Osteoblast (primary cell): ENCODE measurements around the gene MYOZ3. TPM values are rescaled to one million over a fixed set of nuclear protein-coding genes. Genes with fewer than 3 reads are reported as not detected.
A peak's percentile ranks its signal among the peaks of the same experiment; 100 is the strongest.

Experiments
- DNase-seq: peaks from one replicate; pipeline ENCODE4 v3.0.0; 2011; ENCODE audit warnings: low spot score, mixed read lengths; ENCODE audit not compliant: insufficient read length; ENCODE audit errors: missing footprints
- H2AFZ ChIP-seq: 2 replicates; pipeline ENCODE4 v1.6.0; 2011; ENCODE audit warnings: mild to moderate bottlenecking, low read length
- H3K27ac ChIP-seq: 2 replicates; pipeline ENCODE4 v1.5.1; 2011; ENCODE audit warnings: mild to moderate bottlenecking, low read depth, low read length, moderate library complexity
- H3K27me3 ChIP-seq: 2 replicates; pipeline ENCODE4 v1.6.0; 2012; ENCODE audit warnings: mild to moderate bottlenecking, control low read depth, inconsistent platforms, low read length, moderate library complexity; ENCODE audit not compliant: insufficient read depth
- H3K36me3 ChIP-seq: 2 replicates; pipeline ENCODE4 v1.5.1; 2011; ENCODE audit warnings: mild to moderate bottlenecking, low read length, control low read depth, moderate library complexity; ENCODE audit not compliant: insufficient read depth
- H3K4me1 ChIP-seq: 2 replicates; pipeline ENCODE4 v1.5.1; 2011; ENCODE audit warnings: mild to moderate bottlenecking, low read length, control low read depth, moderate library complexity; ENCODE audit not compliant: insufficient read depth
- H3K4me2 ChIP-seq: 2 replicates; pipeline ENCODE4 v1.6.0; 2011; ENCODE audit warnings: mild to moderate bottlenecking, low read length; ENCODE audit not compliant: insufficient read depth
- H3K4me3 ChIP-seq: fragments of 200-600 bp; sonication (generic); 3 replicates; pipeline ENCODE4 v1.5.1; 2012; ENCODE audit warnings: mild to moderate bottlenecking, low read length, inconsistent platforms; ENCODE audit not compliant: insufficient read depth
- H3K79me2 ChIP-seq: 2 replicates; pipeline ENCODE4 v1.6.0; 2012; ENCODE audit warnings: mild to moderate bottlenecking, low read length, control low read depth, inconsistent platforms; ENCODE audit not compliant: insufficient read depth
- H3K9me3 ChIP-seq: 2 replicates; pipeline ENCODE4 v1.5.1; 2011; ENCODE audit warnings: low read depth, low read length, control low read depth
- H4K20me1 ChIP-seq: 2 replicates; pipeline ENCODE4 v1.6.0; 2012; ENCODE audit warnings: mild to moderate bottlenecking, low read length, control low read depth; ENCODE audit not compliant: insufficient read depth
- CTCF ChIP-seq: IDR thresholded peaks from 2 replicates; pipeline ENCODE4 v1.5.1; 2011; ENCODE audit warnings: mild to moderate bottlenecking, low read depth, low read length, moderate library complexity; ENCODE audit errors: extremely low read depth
- total RNA-seq: library from RNA; depleted of rRNA; stranded (reverse); fragments of >200 nt; gene quantifications from 2 replicates; pipeline ENCODE4 v1.2.3, GENCODE V29; 2012

MYOZ3 gene
- total RNA-seq, 1 donor = under 0.01 TPM

DNA sequence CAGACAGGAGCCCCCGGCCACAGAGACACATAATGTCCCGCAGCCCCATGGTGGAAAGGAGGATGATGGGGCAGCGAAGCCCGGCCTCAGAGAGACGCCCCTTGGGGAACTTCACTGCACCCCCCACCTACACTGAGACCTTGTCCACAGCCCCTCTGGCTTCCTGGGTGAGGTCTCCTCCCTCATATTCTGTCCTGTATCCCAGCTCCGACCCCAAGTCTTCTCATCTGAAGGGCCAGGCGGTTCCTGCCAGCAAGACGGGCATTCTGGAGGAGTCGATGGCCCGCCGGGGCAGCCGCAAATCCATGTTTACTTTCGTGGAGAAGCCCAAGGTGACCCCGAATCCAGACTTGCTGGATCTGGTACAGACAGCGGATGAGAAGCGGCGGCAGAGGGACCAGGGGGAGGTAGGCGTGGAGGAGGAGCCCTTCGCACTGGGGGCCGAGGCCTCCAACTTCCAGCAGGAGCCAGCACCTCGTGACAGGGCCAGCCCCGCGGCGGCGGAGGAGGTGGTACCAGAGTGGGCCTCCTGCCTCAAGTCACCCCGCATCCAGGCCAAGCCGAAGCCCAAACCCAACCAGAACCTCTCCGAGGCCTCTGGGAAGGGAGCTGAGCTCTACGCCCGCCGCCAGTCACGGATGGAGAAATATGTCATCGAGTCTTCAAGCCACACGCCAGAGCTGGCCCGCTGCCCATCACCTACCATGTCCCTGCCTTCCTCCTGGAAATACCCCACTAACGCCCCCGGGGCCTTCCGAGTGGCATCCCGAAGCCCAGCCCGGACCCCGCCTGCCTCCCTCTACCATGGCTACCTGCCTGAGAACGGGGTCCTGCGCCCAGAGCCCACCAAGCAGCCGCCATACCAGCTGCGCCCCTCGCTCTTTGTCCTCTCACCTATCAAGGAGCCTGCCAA is 11.7 kb upstream of the MYOZ3 start:
- peaks cover 5% of the 10 kb centered on the region for H3K79me2 ChIP-seq
- H3K27ac ChIP-seq = no peak overlapping the region

DNA sequence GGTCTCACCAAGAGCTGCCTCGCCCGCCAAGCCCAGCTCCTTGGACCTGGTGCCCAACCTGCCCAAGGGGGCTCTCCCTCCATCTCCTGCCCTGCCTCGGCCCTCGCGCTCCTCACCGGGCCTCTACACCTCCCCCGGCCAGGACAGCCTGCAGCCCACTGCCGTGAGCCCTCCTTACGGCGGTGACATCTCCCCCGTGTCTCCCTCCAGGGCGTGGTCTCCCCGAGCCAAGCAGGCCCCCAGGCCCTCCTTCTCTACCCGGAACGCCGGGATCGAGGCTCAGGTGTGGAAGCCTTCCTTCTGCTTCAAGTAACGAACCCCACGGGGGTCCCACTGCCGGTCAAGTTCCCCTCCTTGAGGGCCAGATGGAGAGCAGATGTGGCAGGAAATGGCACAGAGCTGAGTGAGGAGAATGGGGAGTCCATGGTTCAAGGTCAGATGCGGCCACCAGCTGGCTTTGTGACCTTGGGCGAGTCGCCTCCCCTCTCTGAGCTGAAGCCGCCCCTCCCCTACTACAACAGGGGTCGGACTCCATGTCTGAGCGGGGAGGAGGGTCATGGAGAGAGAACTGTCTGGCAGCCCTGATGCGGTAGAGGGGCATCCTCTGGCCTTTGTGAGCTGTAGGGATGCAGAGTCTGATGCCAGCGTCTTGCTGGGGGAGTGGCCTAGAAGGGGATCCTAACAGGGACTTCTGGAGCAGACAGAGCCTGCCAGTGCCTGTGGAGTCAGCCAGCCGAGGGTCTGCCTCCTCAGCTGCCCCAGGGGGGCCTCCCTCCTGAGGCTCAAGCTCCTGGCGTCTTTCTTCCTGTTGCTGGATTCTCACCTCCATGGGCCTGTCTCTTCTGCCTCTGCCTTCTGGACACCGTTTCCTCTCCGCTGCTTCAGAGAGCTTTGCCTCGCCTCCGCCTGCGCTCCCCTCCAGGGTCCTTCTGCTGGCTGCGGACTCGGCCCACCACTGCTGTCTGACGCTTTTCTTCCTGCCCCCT is 10.7 kb upstream of the MYOZ3 start:
- H3K4me2 ChIP-seq = no peak overlapping the region
- H3K36me3 ChIP-seq = peaks cover 26% of the 10 kb centered on the region
- H3K79me2 ChIP-seq = no peaks in the 10 kb centered on the region
- no peak overlapping the region for H3K27ac ChIP-seq
- H3K4me3 ChIP-seq = no peak overlapping the region
- DNase-seq = peak; percentile 50
- no peaks in the 10 kb centered on the region for H3K9me3 ChIP-seq
- H2AFZ ChIP-seq = no peak overlapping the region
- peaks cover 4% of the 10 kb centered on the region for H4K20me1 ChIP-seq
- peaks cover 24% of the 10 kb centered on the region for H3K4me1 ChIP-seq
- no peak for TF ChIP-seq CTCF
- no peaks in the 10 kb centered on the region for H3K27me3 ChIP-seq

More for the DNA sequence above, 11.7 kb upstream of the MYOZ3 start:
- no peaks in the 10 kb centered on the region for H3K9me3 ChIP-seq
- no peak overlapping the region for H3K4me3 ChIP-seq
- no peak overlapping the region for H2AFZ ChIP-seq
- DNase-seq = peak; percentile 52
- H3K4me2 ChIP-seq = no peak overlapping the region
- peaks cover 32% of the 10 kb centered on the region for H3K4me1 ChIP-seq
- H3K36me3 ChIP-seq = peaks cover 26% of the 10 kb centered on the region
- no peak for TF ChIP-seq CTCF
- H4K20me1 ChIP-seq = peaks cover 4% of the 10 kb centered on the region
- no peaks in the 10 kb centered on the region for H3K27me3 ChIP-seq

- no peak overlapping the region for H2AFZ ChIP-seq
- no peak overlapping the region for H3K27ac ChIP-seq
- peak; percentile 85 for DNase-seq
- peaks cover 26% of the 10 kb centered on the region for H3K36me3 ChIP-seq
- no peak overlapping the region for H3K4me3 ChIP-seq
- H3K4me2 ChIP-seq = no peak overlapping the region
- H3K27me3 ChIP-seq = no peaks in the 10 kb centered on the region
- H3K4me1 ChIP-seq = peaks cover 22% of the 10 kb centered on the region
- H3K79me2 ChIP-seq = no peaks in the 10 kb centered on the region
- H3K9me3 ChIP-seq = no peaks in the 10 kb centered on the region
- no peak for TF ChIP-seq CTCF
- H4K20me1 ChIP-seq = peaks cover 4% of the 10 kb centered on the region
These were observed 9.7 kb upstream of the MYOZ3 start for GRCh38 chr5:150651382-150651781.
